NT2/D1 (cell line): ENCODE measurements around the gene DECR2.

Experiments
- SUZ12 ChIP-seq: IDR thresholded peaks from 2 replicates; pipeline ENCODE4 v1.6.1; 2011; ENCODE audit not compliant: insufficient read length, insufficient read depth; ENCODE audit errors: extremely low read depth
- YY1 ChIP-seq: IDR thresholded peaks from 2 replicates; pipeline ENCODE4 v1.6.1; 2011; ENCODE audit not compliant: insufficient read length, insufficient read depth
- ZNF274 ChIP-seq: IDR thresholded peaks from 2 replicates; pipeline ENCODE4 v1.6.1; 2011; ENCODE audit warnings: mild to moderate bottlenecking, low read depth, low read length

DNA sequence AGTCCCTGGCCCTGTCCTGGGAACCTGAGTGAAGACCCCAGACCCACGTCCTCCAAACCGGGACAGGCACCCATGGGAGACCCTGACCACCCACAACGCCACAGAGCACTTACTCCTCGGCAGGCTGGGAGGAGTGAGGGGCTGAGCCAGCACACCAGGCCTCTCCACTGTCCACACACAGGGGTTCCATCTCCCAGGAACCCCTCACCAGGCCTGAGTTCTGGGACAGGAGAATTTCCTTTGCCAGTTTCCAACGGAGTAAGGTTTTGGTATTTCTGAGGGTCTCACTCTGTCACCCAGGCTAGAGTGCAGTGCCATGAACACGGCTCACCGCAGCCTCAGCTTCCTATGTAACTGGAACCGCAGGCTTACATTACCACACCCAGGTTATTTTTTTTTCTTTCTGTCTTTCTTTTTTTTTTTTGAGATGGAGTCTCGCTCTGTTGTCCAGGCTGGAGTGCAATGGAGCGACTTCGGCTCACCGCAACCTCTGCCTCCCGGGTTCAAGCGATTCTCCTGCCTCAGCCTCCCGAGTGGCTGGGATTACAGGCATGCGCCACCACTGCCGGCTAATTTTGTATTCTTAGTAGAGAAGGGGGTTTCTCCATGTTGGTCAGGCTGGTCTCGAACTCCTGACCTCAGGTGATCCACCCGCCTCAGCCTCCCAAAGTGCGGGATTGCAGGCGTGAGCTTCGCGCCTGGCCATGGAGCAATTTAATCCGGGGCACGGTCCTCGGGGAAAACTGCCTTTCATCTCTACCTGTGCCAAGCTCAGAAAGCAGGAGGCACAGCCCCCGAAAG, 21.5 kb upstream of the DECR2 start:
- no peak for TF ChIP-seq SUZ12
- no peak for TF ChIP-seq YY1
- no peak for TF ChIP-seq ZNF274
